ENCODE results near the gene ABCC6. TPM values are rescaled to one million over a fixed set of nuclear protein-coding genes. Genes with fewer than 3 reads are reported as not detected.
"Not testable (repeated sequence)": the region's sequence is repeated elsewhere in the genome, so short reads cannot be mapped to it uniquely, and the experiment has no call there.

Gene ABCC6
- total RNA-seq, 6 experiments from 2014 or later = 0.18 TPM; not detected in 5

DNA sequence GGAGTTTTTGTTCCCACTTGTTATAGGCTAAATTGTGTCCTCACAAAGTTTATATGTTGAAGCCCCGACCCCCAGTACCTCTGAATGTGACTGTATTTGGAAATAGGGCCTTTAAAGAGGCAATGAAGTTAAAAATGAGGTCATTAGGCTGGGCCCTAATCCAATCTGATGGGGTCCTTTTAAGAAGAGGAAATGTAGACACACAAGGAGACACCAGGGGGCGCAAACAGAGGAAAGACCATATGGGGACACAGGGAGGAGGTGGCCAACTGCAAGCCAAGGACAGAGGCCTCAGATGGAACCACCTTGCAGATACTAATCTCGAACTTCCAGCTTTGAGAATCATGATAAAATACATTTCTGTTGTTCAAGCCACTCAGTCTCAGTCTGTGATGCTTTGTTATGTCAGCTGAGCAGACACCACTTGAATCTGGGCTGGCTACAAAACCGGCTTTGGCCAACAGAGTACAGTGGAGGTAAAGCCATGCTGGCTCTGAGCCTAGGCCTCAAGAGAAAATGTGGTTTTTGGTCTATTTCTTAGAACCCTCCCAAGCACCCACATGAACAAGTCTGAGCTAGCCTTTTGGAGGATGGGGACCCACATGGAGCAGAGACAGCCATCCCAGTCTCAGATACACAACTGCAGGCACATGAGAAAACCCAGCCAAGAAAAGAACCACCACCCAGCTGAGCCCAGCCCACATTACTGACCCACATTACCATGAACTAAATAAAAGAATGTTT is 20.7 kb downstream of the ABCC6 start:
- not testable (repeated sequence) for H3K4me1 Mint-ChIP-seq (ENCODE audit: low read depth)

DNA sequence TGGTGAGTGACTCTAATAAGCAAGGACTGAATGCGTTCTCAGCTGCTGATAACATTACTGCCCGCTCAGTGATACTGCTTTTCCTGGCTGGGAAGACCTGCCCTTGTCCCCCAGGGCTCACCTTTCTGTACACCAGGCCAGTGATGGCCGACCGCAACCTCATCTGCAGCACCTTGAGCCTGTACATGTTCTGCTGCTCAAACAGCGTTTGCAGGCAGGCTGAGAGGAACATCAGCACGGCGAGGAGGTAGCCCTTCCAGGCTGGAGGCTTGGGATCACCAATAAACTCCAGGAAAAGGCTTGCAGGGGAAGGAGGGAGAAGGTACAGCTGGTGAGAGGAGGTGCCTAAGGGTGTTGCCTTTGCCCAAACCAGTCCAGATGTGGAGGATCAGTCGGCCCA is 21.4 kb downstream of the ABCC6 start:
- not testable (repeated sequence) for H3K27ac Mint-ChIP-seq; H3K4me1 Mint-ChIP-seq (ENCODE audit: low read depth); DNase-seq; H3K4me3 Mint-ChIP-seq; H3K9me3 Mint-ChIP-seq; H3K27me3 Mint-ChIP-seq (ENCODE audit: insufficient read depth); H3K36me3 Mint-ChIP-seq (ENCODE audit: low read depth)

More for the DNA sequence above, 20.7 kb downstream of the ABCC6 start:
- DNase-seq = peak; percentile 65
- H3K4me3 Mint-ChIP-seq; H3K36me3 Mint-ChIP-seq (ENCODE audit: low read depth); H3K27ac Mint-ChIP-seq; H3K27me3 Mint-ChIP-seq (ENCODE audit: insufficient read depth); H3K9me3 Mint-ChIP-seq: not testable (repeated sequence)
- TF ChIP-seq, protein P1, sequence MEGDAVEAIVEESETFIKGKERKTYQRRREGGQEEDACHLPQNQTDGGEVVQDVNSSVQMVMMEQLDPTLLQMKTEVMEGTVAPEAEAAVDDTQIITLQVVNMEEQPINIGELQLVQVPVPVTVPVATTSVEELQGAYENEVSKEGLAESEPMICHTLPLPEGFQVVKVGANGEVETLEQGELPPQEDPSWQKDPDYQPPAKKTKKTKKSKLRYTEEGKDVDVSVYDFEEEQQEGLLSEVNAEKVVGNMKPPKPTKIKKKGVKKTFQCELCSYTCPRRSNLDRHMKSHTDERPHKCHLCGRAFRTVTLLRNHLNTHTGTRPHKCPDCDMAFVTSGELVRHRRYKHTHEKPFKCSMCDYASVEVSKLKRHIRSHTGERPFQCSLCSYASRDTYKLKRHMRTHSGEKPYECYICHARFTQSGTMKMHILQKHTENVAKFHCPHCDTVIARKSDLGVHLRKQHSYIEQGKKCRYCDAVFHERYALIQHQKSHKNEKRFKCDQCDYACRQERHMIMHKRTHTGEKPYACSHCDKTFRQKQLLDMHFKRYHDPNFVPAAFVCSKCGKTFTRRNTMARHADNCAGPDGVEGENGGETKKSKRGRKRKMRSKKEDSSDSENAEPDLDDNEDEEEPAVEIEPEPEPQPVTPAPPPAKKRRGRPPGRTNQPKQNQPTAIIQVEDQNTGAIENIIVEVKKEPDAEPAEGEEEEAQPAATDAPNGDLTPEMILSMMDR (IDR thresholded peaks at IDR 0.05) = peak; percentile 68

DNA sequence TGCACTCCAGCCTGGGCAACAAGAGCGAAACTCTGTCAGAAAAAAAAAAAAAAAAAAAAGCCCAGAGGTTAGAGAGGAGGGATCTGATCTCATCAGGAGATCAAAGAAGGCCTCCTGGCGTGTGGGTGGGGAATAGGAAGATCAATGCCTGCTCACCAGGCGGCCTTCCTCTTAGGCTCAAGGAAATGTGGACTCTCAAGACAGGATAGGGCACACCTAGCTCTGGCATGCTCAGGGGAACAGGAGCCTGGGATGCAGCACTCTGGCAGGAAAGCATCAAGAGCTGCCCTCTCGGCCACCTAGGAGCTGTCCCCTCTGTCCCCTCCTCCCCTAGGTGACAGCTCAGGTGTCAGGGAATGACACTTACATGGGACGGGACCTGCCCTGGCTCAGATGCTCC is 22.9 kb downstream of the ABCC6 start:
- not testable (repeated sequence) for H3K9me3 Mint-ChIP-seq; H3K27me3 Mint-ChIP-seq (ENCODE audit: insufficient read depth); H3K4me3 Mint-ChIP-seq; DNase-seq; H3K36me3 Mint-ChIP-seq (ENCODE audit: low read depth); H3K4me1 Mint-ChIP-seq (ENCODE audit: low read depth); H3K27ac Mint-ChIP-seq

DNA sequence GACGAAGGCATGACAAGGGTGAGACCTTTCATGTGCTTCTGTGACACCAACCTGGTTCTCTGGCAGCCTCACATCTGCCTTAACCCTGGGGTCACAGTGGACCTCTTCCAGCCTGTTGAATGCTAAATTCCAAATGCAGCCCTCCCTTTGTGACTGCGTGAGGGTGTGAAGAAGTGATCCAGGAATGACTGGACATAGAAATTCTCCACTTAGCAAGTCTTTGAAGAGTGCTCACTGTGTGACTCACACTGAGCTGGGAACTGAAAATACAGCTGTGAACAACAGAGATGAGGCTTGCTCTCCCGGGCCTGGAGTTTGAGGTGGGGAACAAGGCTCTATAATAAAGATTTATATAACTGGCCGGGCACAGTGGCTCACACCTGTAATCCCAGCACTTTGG is 23.9 kb downstream of the ABCC6 start:
- H3K27ac Mint-ChIP-seq; H3K4me1 Mint-ChIP-seq (ENCODE audit: low read depth); H3K9me3 Mint-ChIP-seq; H3K36me3 Mint-ChIP-seq (ENCODE audit: low read depth); H3K27me3 Mint-ChIP-seq (ENCODE audit: insufficient read depth); H3K4me3 Mint-ChIP-seq: not testable (repeated sequence)
- DNase-seq = peak; percentile 42

DNA sequence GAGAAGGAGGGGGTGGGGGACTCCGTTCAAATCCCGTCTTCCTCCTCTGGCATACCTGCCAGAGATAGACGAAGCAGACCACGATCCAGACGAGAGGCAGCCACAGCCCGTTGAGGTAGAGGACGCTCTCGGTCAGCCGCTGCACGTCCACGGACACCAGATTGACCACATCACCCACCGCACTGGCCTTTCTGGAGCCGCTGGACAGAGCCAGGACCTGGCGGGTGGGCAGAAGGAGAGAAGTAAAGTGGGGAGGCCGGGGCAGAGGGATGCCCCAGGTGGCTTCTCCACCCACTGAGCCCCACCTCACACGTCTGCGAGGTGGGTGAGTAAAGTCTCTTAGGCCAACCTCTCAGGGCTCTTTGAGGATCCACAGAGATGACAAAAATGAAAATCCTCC is 25.3 kb downstream of the ABCC6 start:
- Mint-ChIP-seq H3K36me3 (ENCODE audit: low read depth) (no peaks in the 10 kb centered on the region), H3K27me3 (ENCODE audit: insufficient read depth) (peaks cover 10% of the 10 kb centered on the region), H3K4me3 (no peak overlapping the region), H3K27ac (no peak overlapping the region), H3K4me1 (ENCODE audit: low read depth) (peaks cover 9% of the 10 kb centered on the region), H3K9me3 (no peaks in the 10 kb centered on the region)
- TF ChIP-seq, protein P1 (IDR thresholded peaks at IDR 0.05) = no peak
- no peak for DNase-seq

DNA sequence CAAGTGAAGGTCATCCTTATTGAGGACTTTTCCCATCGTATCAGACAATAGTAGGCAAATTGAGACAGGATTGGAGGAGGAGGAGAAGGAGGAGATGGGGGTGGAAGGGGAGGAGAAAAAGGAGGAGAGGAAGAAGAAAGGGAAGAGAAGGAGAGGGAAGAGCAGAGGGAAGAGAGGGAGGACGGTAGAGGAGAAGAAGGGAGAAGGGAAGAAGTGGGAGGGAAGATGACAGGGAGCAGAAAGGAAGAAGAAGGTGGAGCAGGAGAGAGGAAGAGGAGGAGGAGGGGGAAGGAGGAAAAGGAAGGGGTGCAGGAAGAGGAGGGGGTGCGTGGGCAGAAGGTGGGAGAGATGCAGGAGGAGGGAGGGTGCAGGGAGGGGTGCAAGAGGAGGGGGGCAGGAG is 26.0 kb downstream of the ABCC6 start:
- H3K27me3 Mint-ChIP-seq (ENCODE audit: insufficient read depth) = peaks cover 12% of the 10 kb centered on the region

DNA sequence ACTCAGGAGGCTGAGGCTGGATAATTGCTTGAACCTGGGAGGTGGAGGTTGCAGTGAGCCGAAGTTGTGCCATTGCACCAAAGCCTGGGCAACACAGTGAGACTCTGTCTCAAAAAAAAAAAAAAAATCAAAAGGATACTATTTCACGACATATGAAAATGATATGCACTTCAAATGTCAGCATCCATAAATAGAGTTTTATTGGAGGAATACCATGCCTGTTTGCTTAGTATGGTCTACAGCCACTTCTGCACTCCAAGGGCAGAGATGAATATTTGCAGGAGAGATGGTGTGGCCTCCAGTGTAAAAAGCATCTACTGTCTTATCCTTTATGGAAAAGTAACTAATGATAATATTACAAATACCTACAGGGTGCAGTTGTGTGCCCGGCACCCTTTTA is 27.2 kb downstream of the ABCC6 start:
- TF ChIP-seq, protein P1 (IDR thresholded peaks at IDR 0.05) = no peak
- no peak overlapping the region for H3K27ac Mint-ChIP-seq
- H3K9me3 Mint-ChIP-seq = no peaks in the 10 kb centered on the region
- no peak overlapping the region for H3K4me3 Mint-ChIP-seq
- H3K27me3 Mint-ChIP-seq (ENCODE audit: insufficient read depth) = peaks cover 18% of the 10 kb centered on the region
- H3K4me1 Mint-ChIP-seq (ENCODE audit: low read depth) = peaks cover 9% of the 10 kb centered on the region
- H3K36me3 Mint-ChIP-seq (ENCODE audit: low read depth) = no peaks in the 10 kb centered on the region
- DNase-seq = no peak

More for the DNA sequence above, 26.0 kb downstream of the ABCC6 start:
- no peak overlapping the region for H3K27ac Mint-ChIP-seq
- H3K4me1 Mint-ChIP-seq (ENCODE audit: low read depth) = peaks cover 9% of the 10 kb centered on the region
- no peaks in the 10 kb centered on the region for H3K9me3 Mint-ChIP-seq
- H3K4me3 Mint-ChIP-seq = no peak overlapping the region
- DNase-seq = no peak
- no peaks in the 10 kb centered on the region for H3K36me3 Mint-ChIP-seq (ENCODE audit: low read depth)
- TF ChIP-seq, protein P1 (IDR thresholded peaks at IDR 0.05) = no peak
